Myocyte (in vitro differentiated cells): ENCODE measurements around the gene ADAMTS14. TPM values are rescaled to one million over a fixed set of nuclear protein-coding genes. Genes with fewer than 3 reads are reported as not detected.

Source experiments
- DNase-seq: peaks from one replicate; pipeline ENCODE4 v3.0.0-alpha.2; 2012; ENCODE audit warnings: low read depth
- total RNA-seq: library from RNA; depleted of rRNA; stranded (reverse); fragments of >200 nt; gene quantifications from 2 replicates; pipeline ENCODE4 v1.2.3, GENCODE V29; 2014

The ADAMTS14 gene
- total RNA-seq, 1 donor from 2014 or later, result 7.1 TPM

GRCh38 chr10:70723771-70724170 is 51.5 kb downstream of the ADAMTS14 start:
- no peak for DNase-seq

- peak; percentile 48 for DNase-seq
Observed at GRCh38 chr10:70726909-70727495, 54.7 kb downstream of the ADAMTS14 start.

- no peak for DNase-seq
Observed at GRCh38 chr10:70728328-70728727, 56.0 kb downstream of the ADAMTS14 start.

- peak; percentile 52 for DNase-seq
Observed at GRCh38 chr10:70729763-70730357, 57.6 kb downstream of the ADAMTS14 start.

DNA sequence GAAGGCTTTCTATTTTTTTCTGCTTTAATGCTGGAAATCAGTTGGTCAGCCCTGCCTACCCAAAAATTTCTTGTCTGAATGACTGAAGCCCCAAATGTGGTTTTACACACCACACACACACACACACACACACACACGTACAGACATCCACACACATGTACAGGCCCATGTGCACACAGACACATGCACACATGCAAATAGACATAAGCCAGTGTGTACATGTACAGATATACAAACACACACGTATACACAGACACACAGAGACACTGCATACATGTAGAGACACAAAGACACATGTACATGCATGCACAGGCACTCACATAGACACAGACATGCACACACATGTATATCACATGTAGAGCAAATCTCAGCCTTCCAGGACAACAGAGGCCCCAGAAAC is 58.6 kb downstream of the ADAMTS14 start:
- DNase-seq, result no peak

- DNase-seq, result no peak
Observed at GRCh38 chr10:70732569-70732968, 60.3 kb downstream of the ADAMTS14 start.

GRCh38 chr10:70733051-70733450 is 60.7 kb downstream of the ADAMTS14 start:
- no peak for DNase-seq

DNA sequence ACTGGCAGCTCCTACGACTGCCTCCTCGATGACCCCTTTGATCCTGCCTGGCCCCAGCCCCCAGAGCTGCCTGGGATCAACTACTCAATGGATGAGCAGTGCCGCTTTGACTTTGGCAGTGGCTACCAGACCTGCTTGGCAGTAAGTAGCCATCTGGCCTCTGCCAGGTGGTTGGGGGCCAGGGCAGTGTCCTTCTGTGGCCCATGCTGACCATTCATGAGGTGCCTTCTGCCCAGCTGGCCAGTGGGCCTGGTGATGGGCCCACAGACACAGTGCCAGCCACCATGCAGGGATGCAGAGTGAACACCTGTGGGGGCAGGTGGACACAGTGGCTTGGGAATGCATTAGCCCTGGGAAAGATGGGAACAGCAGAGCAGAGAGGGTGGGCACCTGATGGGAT is 62.9 kb downstream of the ADAMTS14 start:
- DNase-seq, result no peak

GRCh38 chr10:70736525-70736924 is 64.2 kb downstream of the ADAMTS14 start:
- no peak for DNase-seq

- DNase-seq, result no peak
Observed at GRCh38 chr10:70737250-70737649, 64.9 kb downstream of the ADAMTS14 start.

GRCh38 chr10:70738006-70738760 is 65.9 kb downstream of the ADAMTS14 start:
- DNase-seq, result peak; percentile 50

DNA sequence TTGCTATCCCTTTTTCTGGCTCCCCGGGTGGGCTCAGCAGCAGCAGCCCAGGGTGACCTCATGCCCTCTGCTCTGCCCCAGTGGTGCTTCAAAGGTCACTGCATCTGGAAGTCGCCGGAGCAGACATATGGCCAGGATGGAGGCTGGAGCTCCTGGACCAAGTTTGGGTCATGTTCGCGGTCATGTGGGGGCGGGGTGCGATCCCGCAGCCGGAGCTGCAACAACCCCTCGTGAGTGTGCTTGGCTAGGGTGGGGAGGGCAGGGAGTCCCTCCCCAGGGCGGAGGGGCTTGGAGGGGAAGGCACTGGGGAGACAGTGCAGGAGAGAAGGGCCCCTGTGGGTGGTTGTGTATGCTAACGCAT is 66.4 kb downstream of the ADAMTS14 start:
- no peak for DNase-seq

DNA sequence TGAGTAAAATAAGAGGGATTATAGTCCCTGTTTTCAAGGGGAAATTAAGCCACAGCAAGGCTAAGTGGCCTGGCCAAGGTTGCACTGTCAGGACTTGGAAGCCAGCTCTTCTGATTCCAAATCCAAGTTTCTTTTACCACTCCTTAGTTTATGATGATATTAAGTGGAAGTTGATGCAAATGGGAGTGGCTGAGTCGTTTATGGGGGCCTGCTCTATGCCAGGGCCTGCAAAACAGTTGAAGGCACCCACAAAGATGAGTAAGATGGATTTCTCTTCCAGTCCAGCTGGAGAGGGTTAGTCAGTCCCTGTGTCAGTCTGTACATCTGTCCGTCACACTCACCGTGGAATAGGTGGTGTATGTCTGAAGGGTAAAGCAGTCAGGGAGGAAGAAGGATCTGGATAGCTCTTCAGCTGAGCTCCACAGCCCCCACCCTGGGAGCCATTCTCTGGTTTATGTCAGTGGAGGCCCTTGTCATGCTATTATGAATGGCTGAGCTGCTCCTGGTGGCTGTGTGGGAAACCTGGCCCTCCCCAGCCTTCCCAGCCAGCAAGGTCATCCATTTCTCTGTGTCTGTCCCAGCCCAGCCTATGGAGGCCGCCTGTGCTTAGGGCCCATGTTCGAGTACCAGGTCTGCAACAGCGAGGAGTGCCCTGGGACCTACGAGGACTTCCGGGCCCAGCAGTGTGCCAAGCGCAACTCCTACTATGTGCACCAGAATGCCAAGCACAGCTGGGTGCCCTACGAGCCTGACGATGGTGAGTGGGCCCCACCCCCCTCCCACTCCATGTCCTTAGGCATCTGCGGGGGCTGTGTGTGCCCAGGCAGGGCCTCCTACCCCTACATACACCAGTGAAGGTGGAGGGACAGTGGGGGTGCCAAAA is 68.3 kb downstream of the ADAMTS14 start:
- no peak for DNase-seq

- DNase-seq, result peak; percentile 90
Observed at GRCh38 chr10:70742537-70743429, 70.5 kb downstream of the ADAMTS14 start.

DNA sequence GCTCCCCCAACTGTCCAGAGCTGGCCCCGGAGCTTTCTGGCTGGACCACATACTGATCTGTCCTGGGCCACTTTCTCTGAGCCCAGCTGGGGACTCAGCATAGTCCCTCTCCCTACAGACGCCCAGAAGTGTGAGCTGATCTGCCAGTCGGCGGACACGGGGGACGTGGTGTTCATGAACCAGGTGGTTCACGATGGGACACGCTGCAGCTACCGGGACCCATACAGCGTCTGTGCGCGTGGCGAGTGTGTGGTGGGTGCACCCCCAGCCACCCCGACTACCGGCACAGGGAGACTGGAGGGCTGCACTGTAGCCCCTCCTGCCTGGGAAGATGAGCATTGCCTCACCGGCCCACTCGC is 71.1 kb downstream of the ADAMTS14 start:
- no peak for DNase-seq

GRCh38 chr10:70743879-70744278 is 71.6 kb downstream of the ADAMTS14 start:
- no peak for DNase-seq

DNA sequence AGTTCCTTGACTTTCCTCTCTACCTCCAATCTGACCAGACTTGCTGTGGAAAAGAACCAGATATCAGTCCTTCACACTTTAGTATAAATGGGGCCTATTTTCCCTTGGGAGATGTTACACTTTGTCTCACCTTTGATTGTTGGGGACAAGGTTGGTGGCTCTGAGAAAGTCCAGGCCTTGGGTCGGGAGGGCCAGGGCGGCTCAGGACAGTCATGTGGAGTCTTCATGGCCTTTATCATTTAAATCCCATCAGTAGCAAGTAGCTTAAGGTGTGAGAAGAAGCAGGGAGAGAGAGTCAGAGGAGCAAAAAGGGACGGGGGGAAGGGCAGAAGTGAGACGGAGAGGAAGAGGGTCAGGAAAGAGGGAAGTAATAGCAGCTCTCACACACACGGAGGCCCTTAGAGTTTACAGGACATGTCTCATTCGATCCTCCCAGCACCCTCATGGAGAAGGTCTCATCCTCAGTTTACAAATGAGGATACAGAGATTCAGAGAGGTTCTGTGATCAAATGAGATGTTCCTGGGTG is 72.4 kb downstream of the ADAMTS14 start:
- DNase-seq, result no peak

GRCh38 chr10:70745555-70745954 is 73.2 kb downstream of the ADAMTS14 start:
- DNase-seq, result no peak

DNA sequence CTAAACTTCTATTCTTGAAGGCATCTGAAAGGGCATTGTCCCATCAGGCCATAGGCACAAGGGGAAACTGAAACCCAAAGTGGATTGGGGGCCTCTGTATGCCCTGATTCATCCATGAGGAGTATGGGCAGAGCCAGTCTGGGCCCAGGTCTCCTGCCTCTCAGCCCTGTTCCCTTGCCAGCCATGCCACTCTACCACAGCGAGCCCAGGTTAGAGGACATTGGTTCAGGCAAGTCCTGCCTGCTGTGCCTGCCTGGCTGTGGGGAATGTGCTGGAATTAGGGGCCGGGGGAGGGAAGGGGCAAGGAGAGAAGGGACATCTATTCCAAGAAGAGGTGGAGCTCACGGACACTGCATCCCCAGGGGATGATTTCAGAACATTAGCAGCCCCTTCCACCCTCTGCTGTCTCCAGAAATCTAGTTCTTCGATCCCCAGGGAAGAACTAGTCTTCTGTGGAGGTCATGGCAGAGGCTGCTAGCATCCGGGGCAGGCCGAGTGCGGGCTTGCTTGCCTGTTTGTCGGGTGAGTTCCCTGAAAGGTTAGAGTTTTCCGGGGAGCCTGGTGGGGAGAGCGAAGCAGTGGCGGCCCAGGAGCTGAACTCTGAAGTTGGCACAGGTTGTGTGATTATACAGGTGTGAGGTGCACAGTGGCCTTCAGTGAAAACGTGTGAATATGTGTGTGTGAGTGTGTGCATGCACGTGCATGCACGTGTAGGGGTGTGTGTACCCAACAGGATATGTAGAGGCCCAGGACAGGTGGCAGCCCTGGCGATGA is 75.1 kb downstream of the ADAMTS14 start:
- DNase-seq, result no peak

- no peak for DNase-seq
Observed at GRCh38 chr10:70748305-70748704, 76.0 kb downstream of the ADAMTS14 start.
